Measurements from ENCODE around the gene ZNF281.
"Not testable (repeated sequence)": the region's sequence is repeated elsewhere in the genome, so short reads cannot be mapped to it uniquely, and the experiment has no call there.

Gene ZNF281

DNA sequence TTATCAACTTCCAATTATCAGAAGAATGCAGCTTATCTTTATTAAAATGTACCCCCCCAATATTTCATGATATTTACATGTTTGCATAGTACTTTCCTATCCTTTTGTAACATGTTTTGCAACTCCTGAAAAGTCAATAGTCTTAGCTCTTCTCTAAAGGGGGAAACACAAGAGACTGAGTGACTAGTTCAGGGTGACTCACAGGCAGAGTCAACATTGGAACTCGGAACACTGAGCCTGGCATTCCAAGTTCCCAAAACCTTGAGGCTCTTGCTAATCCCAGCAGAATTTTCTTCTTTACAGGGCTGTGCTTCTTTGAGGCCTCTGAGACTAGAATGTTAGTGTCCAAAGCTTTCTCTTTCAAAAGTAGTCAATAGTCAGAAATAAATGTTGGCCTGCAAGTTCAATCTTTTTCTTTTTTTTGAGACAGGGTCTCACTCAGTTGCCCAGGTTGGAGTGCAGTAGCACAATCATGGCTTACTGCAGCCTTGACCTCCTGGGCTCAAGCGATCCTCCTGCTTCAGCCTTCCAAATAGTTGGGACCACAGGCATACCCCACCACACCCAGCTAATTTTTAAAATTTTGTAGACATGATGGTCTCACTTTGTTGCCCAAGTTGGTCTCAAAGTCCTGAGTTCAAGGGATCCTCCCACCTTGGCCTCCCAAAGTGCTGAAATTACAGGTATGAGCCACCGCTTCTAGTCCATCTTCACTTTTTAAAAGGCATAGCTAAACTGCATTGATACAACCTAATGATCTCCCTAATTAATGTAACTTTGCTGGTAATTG is 37.5 kb downstream of the ZNF281 start:
- DNase-seq (ENCODE audit: insufficient read length, low spot score) (peak; percentile 37), FAIRE-seq (no peak)
- no peak for TF ChIP-seq POLR2A (IDR thresholded peaks at IDR 0.05; ENCODE audit: low read depth, low read length)

- FAIRE-seq (no peak), DNase-seq (ENCODE audit: insufficient read length, low spot score) (no peak)
- TF ChIP-seq POLR2A (IDR thresholded peaks at IDR 0.05; ENCODE audit: low read depth, low read length): no peak
These were observed 40.1 kb downstream of the ZNF281 start for GRCh38 chr1:200369706-200370105.

GRCh38 chr1:200369131-200369530 is 40.7 kb downstream of the ZNF281 start:
- FAIRE-seq (no peak), DNase-seq (ENCODE audit: insufficient read length, low spot score) (no peak)
- no peak for TF ChIP-seq POLR2A (IDR thresholded peaks at IDR 0.05; ENCODE audit: low read depth, low read length)

DNA sequence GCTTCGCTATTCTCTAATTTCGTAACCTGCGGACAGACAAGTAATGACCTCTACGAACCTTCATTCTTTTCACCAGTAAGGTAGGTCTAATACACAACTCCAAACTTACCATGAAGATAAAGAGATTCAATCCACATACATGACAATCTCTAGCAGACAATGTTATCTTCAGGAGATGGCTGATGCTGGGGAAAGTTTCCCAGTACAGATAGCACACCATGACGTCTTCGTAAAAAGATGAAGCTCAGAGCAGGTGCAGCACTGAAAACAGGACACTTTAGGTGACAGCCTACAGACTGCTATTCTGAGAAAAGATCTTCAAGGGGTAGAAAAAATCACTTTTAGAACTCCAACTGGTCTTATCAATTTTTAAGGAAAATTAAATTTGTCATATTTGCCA is 41.3 kb downstream of the ZNF281 start:
- DNase-seq (ENCODE audit: insufficient read length, low spot score): no peak
- no peak for FAIRE-seq
- TF ChIP-seq POLR2A (IDR thresholded peaks at IDR 0.05; ENCODE audit: low read depth, low read length): no peak

- no peak for TF ChIP-seq POLR2A (IDR thresholded peaks at IDR 0.05; ENCODE audit: low read depth, low read length)
These were observed 41.8 kb downstream of the ZNF281 start for GRCh38 chr1:200367841-200368534.

DNA sequence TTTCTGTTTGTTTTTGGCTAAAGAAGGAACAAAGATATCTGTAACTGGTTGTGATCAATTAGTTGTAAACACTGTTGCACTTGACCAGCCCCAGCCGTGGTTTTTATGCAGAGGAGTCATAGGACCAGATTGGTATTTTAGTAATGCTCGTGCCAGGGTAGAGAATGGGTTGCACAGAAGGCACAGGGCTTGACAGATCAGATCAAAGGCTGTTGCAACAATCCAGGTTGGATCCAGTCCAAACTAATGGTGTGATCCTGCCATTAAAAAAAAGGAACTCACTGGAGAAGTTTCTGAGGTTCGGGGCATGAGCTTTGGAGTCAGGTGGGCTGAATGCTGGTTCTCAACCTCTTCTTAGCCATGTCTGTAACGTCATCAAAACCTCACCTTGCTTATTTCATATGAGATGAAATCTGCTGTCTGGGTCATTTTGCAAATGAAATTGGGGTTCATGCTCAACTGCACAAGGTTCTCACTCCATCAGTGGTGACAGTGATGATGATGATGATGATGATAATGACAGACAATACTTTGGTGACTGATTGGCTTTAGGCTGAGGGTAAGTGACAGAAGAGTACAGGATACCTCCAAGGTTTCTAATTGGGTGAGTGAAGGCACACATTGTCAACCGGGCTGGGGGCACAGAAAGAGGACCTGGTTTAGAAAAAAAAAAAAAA is 43.1 kb downstream of the ZNF281 start:
- DNase-seq (ENCODE audit: insufficient read length, low spot score): no peak
- no peak for TF ChIP-seq POLR2A (IDR thresholded peaks at IDR 0.05; ENCODE audit: low read depth, low read length)
- no peak for FAIRE-seq

More at GRCh38 chr1:200367841-200368534, 41.8 kb downstream of the ZNF281 start:
- FAIRE-seq (no peak), DNase-seq (ENCODE audit: insufficient read length, low spot score) (no peak)

GRCh38 chr1:200365897-200366426 is 43.9 kb downstream of the ZNF281 start:
- DNase-seq (ENCODE audit: insufficient read length, low spot score) (no peak), FAIRE-seq (no peak)
- no peak for TF ChIP-seq POLR2A (IDR thresholded peaks at IDR 0.05; ENCODE audit: low read depth, low read length)

DNA sequence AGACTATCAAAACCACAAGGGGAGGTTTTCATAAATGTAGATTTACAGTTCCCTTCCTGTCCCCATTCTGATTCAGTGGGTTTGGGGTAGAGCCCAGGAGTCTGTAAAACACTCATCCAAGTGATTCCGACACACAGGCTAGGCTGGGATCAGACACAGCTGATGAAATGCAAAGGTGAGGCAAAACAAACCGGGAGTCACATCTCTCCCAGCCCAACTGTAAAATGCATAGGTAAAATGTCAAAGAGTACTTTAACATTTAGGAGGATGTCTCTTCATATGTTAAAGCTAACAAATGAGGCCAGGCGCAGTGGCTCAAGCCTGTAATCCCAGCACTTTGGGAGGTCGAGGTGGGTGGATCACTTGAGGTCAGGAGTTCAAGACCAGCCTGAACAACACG is 45.0 kb downstream of the ZNF281 start:
- FAIRE-seq: no peak
- TF ChIP-seq POLR2A (IDR thresholded peaks at IDR 0.05; ENCODE audit: low read depth, low read length): no peak
- no peak for DNase-seq (ENCODE audit: insufficient read length, low spot score)

DNA sequence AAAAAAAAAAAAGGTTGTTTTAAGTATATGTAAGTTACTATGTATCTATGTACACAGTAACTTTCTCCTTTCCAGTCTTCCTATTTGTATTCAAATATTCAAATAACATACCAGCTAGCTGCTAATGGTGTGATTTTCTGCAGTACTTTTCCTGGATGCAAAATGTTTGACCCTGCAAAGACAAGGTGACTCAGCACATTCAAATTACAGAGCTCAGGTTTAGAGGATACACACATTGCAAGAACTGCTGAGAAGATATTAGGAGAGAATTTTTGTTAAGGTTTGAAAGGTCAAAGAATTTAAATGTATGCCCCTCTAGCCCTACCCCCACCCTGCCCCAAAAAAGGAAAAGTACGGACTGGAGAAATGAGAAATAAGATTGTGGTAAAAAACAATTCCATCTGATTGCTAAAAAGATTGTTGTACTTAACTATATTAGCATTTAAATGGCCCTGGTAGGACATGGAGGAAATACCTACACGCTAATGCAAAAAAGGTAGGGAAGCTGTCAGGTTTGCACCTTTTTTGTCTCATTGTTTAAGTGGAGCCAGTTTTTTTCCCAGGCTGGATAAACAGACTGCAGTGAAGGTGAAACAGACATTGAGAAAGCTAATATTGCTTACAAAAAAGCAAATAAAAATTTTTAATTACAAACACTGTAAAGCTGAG is 45.6 kb downstream of the ZNF281 start:
- no peak for TF ChIP-seq POLR2A (IDR thresholded peaks at IDR 0.05; ENCODE audit: low read depth, low read length)
- no peak for DNase-seq (ENCODE audit: insufficient read length, low spot score)
- FAIRE-seq: no peak

- TF ChIP-seq POLR2A (IDR thresholded peaks at IDR 0.05; ENCODE audit: low read depth, low read length): no peak
- FAIRE-seq (no peak), DNase-seq (ENCODE audit: insufficient read length, low spot score) (no peak)
These were observed 46.4 kb downstream of the ZNF281 start for GRCh38 chr1:200363264-200363933.

DNA sequence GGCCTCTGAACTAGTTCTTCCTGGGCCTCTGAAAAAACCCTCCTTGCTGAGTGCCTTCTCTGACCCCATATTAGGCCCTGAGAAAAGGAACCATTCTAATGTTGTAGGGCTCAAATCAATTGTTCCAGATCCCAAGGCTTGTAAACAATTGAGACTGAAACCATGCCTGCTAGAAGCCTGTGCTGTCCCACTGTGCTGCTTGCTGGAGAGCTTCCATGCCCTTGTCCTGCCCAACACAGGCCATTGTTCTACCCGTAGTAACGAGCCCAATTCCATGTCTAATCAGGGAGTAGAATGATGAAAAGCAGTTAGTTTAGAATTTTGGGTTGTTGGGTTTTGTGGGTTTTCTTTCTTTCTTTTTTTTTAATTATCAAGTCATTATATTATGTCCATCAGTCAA is 47.4 kb downstream of the ZNF281 start:
- DNase-seq (ENCODE audit: insufficient read length, low spot score) (no peak), FAIRE-seq (no peak)
- no peak for TF ChIP-seq POLR2A (IDR thresholded peaks at IDR 0.05; ENCODE audit: low read depth, low read length)

DNA sequence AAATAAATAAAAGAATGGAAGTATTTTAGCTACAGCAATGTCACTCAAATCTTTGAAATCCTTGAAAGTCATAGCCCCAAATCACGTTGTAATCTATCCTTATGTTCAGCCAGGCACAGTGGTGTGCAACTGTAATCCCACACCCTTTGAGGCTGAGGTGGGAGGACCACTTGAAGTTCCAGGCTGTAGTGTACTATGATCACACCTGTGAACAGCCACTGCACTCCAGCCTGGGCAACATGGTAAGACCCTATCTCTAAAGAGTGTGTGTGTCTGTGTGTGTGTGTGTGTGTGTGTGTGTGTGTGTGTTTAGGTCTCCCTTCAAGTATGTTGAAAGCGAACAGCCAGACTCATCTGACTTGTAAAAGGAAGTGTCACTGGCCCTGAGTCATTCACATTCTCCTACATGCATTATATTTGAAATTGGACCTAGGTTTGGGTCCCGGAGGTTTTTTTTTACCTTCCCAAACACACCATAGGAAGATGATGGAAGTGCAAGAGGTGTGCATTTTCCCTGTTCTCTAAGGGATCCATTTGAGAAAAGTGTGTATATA is 50.1 kb downstream of the ZNF281 start:
- no peak for FAIRE-seq
- no peak for TF ChIP-seq POLR2A (IDR thresholded peaks at IDR 0.05; ENCODE audit: low read depth, low read length)
- DNase-seq (ENCODE audit: insufficient read length, low spot score): no peak

DNA sequence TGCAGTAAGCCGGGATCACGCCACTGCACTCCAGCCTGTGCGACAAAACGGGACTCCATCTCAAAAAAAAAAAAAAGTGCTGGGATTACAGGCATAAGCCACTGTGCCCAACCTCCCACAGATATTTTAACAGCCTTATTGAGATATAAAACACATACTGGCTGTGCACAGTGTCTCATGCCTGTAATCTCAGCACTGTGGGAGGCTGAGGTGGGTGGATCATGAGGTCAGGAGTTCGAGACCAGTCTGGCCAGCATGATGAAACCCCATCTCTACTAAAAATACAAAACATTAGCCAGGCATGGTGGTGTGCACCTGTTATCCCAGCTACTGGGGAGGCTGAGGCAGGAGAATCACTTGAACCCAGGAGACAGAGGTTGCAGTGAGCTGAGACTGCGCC is 51.9 kb downstream of the ZNF281 start:
- not testable (repeated sequence) for DNase-seq (ENCODE audit: insufficient read length, low spot score); FAIRE-seq

Data from H54 (cell line).